Raji (cell line): ENCODE data around the gene CNST.

Experiments used
- POLR2A ChIP-seq: IDR thresholded peaks from 2 replicates; pipeline ENCODE4 v1.6.1; 2011; ENCODE audit warnings: low read depth, low read length, control low read depth; ENCODE audit not compliant: insufficient read depth

The CNST gene

GRCh38 chr1:246695136-246695535 is 128.9 kb downstream of the CNST start:
- TF ChIP-seq POLR2A: no peak

- no peak for TF ChIP-seq POLR2A
Observed at GRCh38 chr1:246695666-246696065, 129.4 kb downstream of the CNST start.

GRCh38 chr1:246698466-246699094 is 132.3 kb downstream of the CNST start:
- no peak for TF ChIP-seq POLR2A

GRCh38 chr1:246699095-246699735 is 133.0 kb downstream of the CNST start:
- peak; percentile 46 for TF ChIP-seq POLR2A

- no peak for TF ChIP-seq POLR2A
Observed at GRCh38 chr1:246703581-246703980, 137.3 kb downstream of the CNST start.

DNA sequence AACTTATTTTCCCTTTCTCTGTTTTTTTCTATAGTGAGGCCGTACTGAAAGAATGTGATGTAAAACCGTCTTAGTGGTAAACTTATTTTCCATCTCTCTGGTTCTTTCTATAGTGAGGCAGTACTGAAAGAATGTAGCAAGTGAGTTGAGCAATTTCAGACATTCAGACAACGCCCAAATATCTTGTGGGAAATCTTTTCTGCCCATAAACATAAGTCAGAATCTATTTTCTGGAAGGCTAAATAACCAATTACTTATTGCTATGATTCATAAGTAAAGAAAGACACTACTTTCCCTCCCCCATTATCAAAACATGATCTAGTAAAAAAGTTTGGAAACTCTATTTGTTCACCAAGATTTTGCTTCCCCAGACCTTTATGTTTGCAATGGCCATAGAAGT is 139.1 kb downstream of the CNST start:
- TF ChIP-seq POLR2A: no peak

DNA sequence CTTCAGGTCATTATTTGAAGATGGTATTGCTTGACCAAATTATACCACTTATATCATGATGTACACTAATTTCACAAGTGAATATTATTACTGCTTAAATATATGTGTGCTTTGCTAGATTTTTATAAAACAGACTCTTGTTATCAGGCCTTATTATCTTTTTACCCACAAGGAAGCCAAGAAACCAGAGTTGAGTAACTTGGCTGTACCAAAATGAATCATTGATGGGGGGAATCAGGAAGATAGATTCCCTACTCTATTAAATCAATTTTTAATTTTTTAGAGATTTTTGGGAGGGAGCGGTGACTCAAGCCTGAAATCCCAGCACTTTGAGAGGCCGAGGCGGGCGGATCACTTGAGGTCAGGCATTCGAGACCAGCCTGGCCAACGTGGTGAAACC is 141.9 kb downstream of the CNST start:
- TF ChIP-seq POLR2A: no peak

- TF ChIP-seq POLR2A: no peak
Observed at GRCh38 chr1:246709196-246709595, 142.9 kb downstream of the CNST start.

GRCh38 chr1:246709835-246710234 is 143.6 kb downstream of the CNST start:
- no peak for TF ChIP-seq POLR2A

GRCh38 chr1:246711548-246712003 is 145.3 kb downstream of the CNST start:
- TF ChIP-seq POLR2A: no peak
